Stimulated activated CD4-positive, alpha-beta T cell treated with anti-CD3 and anti-CD28 coated beads, Interleukin-2, amount 100 ng/mL, for 4 hours (primary cell): ENCODE results near the gene FES.

Experiments used
- DNase-seq: peaks from one replicate; pipeline ENCODE4 v3.0.0-alpha.2; 2020; ENCODE audit warnings: low read depth

The FES gene

GRCh38 chr15:90876512-90877170 is 7.7 kb upstream of the FES start:
- DNase-seq, result no peak

DNA sequence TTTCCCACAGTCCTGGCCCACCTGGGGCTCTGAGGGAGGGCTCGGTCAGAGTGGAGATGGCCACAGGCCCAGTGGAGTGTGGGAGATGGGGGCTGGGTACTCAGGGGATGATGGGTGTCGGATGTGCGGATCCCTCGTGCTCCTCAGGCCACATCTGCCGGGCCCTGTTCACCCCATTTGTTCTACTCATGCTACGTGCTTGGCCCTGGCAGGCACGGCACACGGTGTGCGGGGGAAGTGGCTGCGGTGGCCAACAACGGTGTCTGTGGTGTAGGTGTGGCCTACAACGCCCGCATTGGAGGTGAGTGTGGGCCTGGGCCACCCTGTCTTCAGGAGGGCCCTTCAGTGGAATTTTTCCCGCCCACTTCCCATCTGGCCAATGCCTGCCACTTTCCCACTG is 7.0 kb upstream of the FES start:
- no peak for DNase-seq

GRCh38 chr15:90877996-90878395 is 6.3 kb upstream of the FES start:
- DNase-seq, result no peak

- no peak for DNase-seq
Measured at GRCh38 chr15:90878660-90879059, 5.6 kb upstream of the FES start.

DNA sequence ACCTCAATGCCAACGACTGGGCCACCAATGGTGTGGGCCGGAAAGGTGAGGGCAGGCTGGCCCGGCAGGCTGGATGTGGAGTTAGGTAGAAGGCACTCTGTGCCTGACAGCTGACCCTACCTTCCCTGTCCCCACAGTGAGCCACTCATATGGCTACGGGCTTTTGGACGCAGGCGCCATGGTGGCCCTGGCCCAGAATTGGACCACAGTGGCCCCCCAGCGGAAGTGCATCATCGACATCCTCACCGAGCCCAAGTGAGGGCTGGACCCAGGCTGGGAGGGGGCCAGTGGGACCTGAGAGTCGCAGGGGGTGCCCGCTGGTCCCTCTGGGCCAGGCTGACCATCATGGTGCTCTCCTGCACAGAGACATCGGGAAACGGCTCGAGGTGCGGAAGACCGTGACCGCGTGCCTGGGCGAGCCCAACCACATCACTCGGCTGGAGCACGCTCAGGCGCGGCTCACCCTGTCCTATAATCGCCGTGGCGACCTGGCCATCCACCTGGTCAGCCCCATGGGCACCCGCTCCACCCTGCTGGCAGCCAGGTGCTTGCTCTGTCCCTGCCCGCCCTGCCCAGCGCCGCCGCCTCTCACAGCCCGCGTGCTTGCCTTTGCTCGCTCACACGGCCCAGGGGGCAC is 4.5 kb upstream of the FES start:
- no peak for DNase-seq

DNA sequence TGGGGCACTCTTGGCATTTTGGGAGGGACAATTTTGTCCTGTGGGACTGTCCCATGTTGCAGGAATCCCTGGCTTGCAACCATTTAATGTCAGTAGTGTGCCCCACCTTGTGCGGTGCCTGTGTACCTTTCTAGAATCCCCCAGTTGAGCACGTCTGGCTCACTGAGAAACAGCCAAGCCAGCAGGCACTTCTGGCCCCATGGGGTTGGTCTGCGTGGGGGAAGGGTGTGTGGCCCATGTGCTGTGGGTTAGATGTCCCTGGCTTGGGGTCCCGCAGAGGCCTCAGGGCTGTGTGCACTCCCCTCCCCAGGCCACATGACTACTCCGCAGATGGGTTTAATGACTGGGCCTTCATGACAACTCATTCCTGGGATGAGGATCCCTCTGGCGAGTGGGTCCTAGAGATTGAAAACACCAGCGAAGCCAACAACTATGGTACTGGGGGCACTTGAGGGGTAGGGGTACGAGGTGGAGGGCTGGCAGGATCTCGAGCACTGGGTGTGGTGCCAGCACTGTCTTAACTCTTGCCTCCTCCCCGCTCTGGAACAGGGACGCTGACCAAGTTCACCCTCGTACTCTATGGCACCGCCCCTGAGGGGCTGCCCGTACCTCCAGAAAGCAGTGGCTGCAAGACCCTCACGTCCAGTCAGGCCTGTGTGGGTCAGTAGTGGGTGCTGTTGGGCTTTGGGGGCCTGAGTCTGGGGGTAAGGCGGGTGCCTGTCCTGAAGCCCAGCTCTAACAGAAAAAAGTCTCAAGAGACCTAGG is 3.7 kb upstream of the FES start:
- DNase-seq, result no peak

GRCh38 chr15:90881181-90881977 is 2.9 kb upstream of the FES start:
- no peak for DNase-seq

DNA sequence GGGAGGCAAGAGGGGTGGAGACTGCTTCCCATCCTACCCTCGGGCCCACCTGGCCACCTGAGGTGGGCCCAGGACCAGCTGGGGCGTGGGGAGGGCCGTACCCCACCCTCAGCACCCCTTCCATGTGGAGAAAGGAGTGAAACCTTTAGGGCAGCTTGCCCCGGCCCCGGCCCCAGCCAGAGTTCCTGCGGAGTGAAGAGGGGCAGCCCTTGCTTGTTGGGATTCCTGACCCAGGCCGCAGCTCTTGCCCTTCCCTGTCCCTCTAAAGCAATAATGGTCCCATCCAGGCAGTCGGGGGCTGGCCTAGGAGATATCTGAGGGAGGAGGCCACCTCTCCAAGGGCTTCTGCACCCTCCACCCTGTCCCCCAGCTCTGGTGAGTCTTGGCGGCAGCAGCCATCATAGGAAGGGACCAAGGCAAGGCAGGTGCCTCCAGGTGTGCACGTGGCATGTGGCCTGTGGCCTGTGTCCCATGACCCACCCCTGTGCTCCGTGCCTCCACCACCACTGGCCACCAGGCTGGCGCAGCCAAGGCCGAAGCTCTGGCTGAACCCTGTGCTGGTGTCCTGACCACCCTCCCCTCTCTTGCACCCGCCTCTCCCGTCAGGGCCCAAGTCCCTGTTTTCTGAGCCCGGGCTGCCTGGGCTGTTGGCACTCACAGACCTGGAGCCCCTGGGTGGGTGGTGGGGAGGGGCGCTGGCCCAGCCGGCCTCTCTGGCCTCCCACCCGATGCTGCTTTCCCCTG is 2.2 kb upstream of the FES start:
- DNase-seq, result no peak

DNA sequence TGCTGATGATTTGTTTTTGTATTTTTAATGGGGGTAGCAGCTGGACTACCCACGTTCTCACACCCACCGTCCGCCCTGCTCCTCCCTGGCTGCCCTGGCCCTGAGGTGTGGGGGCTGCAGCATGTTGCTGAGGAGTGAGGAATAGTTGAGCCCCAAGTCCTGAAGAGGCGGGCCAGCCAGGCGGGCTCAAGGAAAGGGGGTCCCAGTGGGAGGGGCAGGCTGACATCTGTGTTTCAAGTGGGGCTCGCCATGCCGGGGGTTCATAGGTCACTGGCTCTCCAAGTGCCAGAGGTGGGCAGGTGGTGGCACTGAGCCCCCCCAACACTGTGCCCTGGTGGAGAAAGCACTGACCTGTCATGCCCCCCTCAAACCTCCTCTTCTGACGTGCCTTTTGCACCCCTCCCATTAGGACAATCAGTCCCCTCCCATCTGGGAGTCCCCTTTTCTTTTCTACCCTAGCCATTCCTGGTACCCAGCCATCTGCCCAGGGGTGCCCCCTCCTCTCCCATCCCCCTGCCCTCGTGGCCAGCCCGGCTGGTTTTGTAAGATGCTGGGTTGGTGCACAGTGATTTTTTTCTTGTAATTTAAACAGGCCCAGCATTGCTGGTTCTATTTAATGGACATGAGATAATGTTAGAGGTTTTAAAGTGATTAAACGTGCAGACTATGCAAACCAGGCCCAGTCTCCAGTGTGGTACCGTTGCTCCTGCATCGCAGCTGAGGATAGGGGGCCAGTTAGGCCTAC is 1.4 kb upstream of the FES start:
- DNase-seq, result no peak

DNA sequence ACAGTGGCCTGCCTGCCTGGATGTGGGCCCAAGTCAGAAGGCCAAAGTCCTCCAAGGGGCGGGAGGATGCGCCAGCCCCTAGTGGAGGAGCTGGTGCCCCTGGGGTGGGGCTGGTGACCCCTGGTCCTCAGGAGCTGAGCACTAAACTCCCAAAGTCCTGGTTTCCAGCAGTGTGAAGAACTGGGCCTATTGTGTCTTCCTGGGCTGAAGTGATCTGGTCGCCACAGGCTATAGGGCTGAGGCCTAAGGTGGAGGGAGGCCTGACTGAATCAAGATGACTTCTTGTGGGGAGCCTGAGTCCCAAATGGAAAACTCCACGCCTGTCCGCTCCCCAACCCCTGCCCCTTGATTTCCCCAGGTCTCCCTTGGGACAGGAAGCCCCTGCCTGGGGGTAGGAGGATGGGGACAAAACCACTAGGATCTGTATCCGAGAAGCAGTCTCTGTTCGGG is 753 bp upstream of the FES start:
- DNase-seq, result no peak

DNA sequence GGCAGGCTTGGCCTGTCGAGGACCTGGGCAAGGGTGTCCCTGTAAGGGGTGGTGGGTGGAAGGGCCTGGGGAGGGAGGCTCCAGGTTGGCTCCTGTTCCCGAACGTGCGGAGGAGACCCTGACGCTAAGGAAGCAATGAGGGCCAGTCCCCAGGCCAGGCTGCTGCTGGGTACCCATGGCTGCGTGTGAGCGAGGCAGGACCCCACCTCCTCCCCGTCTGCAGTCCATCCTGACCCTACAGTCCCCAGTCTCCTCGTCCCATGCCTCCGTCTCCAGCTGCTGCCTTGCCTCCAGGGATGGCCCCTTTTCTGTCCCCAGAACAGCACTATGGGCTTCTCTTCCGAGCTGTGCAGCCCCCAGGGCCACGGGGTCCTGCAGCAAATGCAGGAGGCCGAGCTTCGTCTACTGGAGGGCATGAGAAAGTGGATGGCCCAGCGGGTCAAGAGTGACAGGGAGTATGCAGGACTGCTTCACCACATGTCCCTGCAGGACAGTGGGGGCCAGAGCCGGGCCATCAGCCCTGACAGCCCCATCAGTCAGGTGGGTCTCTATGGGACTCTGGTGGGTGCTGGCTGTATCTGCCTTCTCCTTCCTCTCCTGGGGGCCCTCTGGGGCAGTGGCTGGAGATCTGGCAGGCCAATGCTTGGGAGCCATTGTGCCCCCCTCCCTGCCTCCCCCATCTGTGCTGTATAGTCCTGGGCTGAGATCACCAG is 571 bp downstream of the FES start:
- DNase-seq, result no peak

DNA sequence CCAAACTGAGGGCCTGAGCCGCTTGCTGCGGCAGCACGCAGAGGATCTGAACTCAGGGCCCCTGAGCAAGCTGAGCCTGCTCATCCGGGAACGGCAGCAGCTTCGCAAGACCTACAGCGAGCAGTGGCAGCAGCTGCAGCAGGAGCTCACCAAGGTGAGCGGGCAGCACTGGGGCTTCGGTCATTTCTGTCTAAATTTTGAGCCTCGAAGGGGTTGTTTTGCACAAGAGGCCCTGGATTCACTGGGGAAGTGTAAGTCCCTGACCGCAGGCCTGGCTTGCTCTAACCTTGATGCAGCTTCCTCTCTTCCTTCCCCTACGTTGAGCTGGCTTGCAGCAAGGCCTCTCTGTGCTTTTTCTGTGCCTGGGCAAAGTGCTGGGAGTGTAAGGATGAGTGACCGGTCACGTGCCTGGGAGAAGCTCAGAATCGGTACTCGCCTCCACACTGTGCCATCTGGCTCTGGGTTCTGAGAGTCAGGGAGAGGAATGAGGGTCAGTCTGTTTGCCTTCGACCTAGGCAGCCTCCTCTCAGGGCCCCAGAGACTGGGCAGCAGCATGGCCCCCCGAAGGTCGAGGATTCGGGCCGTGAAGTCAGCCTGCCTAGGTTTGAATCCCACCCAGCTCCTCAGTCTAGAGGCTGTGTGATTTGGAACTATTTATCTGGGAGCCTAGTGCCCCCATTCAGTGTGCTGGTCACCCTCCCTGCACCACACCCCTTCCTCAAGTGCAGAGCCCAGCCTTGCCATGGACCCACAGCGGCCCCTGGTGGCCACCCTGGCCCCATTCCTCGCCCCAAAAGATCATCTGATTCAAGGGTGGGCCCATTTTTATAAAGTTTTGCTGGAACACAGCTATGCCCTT is 1.4 kb downstream of the FES start:
- peak; percentile 63 for DNase-seq

GRCh38 chr15:90886291-90886614 is 1.9 kb downstream of the FES start:
- DNase-seq, result no peak

DNA sequence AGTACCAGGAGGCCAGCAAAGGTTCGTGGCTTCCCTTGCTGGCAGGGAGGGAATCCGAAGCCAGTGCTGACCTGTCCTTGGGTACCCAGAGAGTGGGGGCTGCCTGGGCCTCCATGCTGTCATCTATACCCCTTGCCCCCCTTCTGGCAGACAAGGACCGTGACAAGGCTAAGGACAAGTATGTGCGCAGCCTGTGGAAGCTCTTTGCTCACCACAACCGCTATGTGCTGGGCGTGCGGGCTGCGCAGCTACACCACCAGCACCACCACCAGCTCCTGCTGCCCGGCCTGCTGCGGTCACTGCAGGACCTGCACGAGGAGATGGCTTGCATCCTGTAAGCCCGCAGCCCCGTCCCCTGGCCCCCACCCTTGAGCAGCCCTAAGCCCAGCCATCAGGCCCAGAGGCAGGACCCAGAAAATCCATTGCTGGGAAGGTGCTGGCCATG is 2.8 kb downstream of the FES start:
- no peak for DNase-seq

DNA sequence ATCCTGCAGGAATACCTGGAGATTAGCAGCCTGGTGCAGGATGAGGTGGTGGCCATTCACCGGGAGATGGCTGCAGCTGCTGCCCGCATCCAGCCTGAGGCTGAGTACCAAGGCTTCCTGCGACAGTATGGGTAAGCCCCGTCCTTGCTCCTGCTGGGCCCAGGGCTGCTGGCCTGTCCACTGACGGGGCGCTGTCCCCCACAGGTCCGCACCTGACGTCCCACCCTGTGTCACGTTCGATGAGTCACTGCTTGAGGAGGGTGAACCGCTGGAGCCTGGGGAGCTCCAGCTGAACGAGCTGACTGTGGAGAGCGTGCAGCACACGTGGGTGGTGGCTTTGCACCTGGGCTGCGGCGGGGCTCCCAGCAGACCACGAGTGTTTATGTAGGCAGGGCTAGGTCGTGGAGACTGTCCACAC is 5.0 kb downstream of the FES start:
- no peak for DNase-seq

GRCh38 chr15:90889736-90890456 is 5.6 kb downstream of the FES start:
- DNase-seq, result no peak

GRCh38 chr15:90890839-90891238 is 6.5 kb downstream of the FES start:
- DNase-seq, result no peak

GRCh38 chr15:90891346-90891949 is 7.1 kb downstream of the FES start:
- DNase-seq, result no peak
